A673 (cell line): Measurements from ENCODE around the gene COL8A1.

ENCODE experiments used
- CTCF ChIP-seq: fragments of 300-800, 200-600 bp; sonication (generic); conservative IDR thresholded peaks from 2 replicates; pipeline ENCODE4 v1.5.1; 2017; ENCODE audit warnings: low read depth, mild to moderate bottlenecking, antibody characterized with exemption, low read length, moderate library complexity, mixed read lengths
- EZH2 ChIP-seq: fragments of 200-600 bp; sonication (generic); IDR thresholded peaks from 2 replicates; pipeline ENCODE4 v1.6.1; 2017; ENCODE audit warnings: borderline replicate concordance, low read depth, mild to moderate bottlenecking, mixed read lengths, antibody characterized with exemption, low read length; ENCODE audit not compliant: poor library complexity, severe bottlenecking

- TF ChIP-seq CTCF (no peak), EZH2 (no peak)
Measured at GRCh38 chr3:99648101-99648500, 9.7 kb downstream of the COL8A1 start.
